IMR-90 (cell line): ENCODE results near the gene SPHK2.

ENCODE experiments used
- BHLHE40 ChIP-seq: fragments of 150-350 bp; IDR thresholded peaks from 2 replicates; pipeline ENCODE4 v1.6.1; 2016; ENCODE audit warnings: mild to moderate bottlenecking, low read depth, low read length
- FOS ChIP-seq: fragments of 150-350 bp; IDR thresholded peaks from 2 replicates; pipeline ENCODE4 v1.6.1; 2016; ENCODE audit warnings: low read depth, low read length
- MAFK ChIP-seq: IDR thresholded peaks from 2 replicates; pipeline ENCODE4 v1.6.1; 2012; ENCODE audit warnings: low read depth, low read length, improper control_type of control experiment
- MAZ ChIP-seq: IDR thresholded peaks from 2 replicates; pipeline ENCODE4 v1.6.1; 2012; ENCODE audit warnings: low read depth, mild to moderate bottlenecking, low read length, improper control_type of control experiment, moderate library complexity, borderline replicate concordance
- MXI1 ChIP-seq: IDR thresholded peaks from 2 replicates; pipeline ENCODE4 v1.6.1; 2012; ENCODE audit warnings: low read depth, mild to moderate bottlenecking, low read length, moderate library complexity, borderline replicate concordance
- POLR2A ChIP-seq: IDR thresholded peaks from 2 replicates; pipeline ENCODE4 v1.6.1; 2012; ENCODE audit warnings: mild to moderate bottlenecking, low read depth, low read length
- RAD21 ChIP-seq: IDR thresholded peaks from 2 replicates; pipeline ENCODE4 v1.6.1; 2012; ENCODE audit warnings: low read length, improper control_type of control experiment
- RFX5 ChIP-seq: IDR thresholded peaks from 2 replicates; pipeline ENCODE4 v1.8.0; 2012; ENCODE audit warnings: low read depth, mild to moderate bottlenecking, low read length, moderate library complexity
- TF ChIP-seq, protein P1 (sequence below): fragments of 150-350 bp; IDR thresholded peaks from 2 replicates; pipeline ENCODE4 v1.6.1; 2017; ENCODE audit warnings: mild to moderate bottlenecking, antibody characterized with exemption, low read length, low read depth
- TF ChIP-seq, protein P2 (sequence below): conservative IDR thresholded peaks from 2 replicates; pipeline ENCODE4 v1.5.1; 2012; ENCODE audit warnings: mild to moderate bottlenecking, low read depth, low read length, improper control_type of control experiment
- TF ChIP-seq, protein P3 (sequence below): fragments of 150-350 bp; IDR thresholded peaks from 2 replicates; pipeline ENCODE4 v1.6.1; 2016; ENCODE audit warnings: low read depth, mild to moderate bottlenecking, low read length, moderate library complexity, borderline replicate concordance

DNA sequence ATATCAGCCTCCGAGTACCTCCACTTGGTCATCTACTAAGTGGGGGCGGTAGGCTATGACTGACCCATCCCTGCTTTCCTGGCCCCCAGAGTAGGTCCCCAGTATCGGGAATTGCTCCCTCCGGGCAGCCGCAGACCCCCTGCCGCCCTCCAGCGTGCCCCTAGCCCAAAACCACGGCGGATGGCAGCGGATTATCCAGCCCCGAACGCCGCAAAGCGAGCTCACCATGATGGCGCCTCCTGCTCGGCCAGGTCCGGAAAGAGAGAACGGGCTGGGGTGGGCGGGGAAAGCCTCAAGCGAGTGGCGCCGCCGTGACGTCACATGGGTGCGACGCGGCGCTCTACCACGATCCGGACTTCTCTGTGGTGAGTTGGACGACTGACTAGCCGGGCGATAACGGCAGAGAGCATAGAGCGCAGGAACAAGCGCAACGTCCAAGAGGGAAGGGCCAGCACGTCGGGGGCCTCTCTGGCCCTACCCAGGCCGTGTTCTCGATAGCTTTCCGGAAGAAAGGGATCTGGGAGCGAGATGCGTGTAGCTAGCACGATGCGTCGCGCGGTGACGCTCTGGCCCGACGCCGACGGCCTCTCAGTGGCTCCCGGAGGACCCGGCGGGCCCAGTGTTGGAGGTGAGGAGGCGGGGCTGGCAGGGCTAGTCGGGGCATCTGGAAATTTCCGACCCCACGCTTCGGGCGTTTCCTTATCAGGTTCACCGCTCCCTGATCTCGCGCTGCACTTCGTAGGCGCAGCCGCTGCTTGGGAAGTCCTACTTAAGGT lies at the start of gene SPHK2, which contains the start of gene RPL18:
- TF ChIP-seq FOS (no peak), MXI1 (peak; percentile 86; the same call in 1 of the 2 replicates), RAD21 (no peak), POLR2A (peak; percentile 99), MAZ (peak; percentile 81), BHLHE40 (no peak), MAFK (peak; percentile 2; the same call in 1 of the 2 replicates), RFX5 (peak; percentile 27; the same call in 1 of the 2 replicates)
- TF ChIP-seq, protein P1, sequence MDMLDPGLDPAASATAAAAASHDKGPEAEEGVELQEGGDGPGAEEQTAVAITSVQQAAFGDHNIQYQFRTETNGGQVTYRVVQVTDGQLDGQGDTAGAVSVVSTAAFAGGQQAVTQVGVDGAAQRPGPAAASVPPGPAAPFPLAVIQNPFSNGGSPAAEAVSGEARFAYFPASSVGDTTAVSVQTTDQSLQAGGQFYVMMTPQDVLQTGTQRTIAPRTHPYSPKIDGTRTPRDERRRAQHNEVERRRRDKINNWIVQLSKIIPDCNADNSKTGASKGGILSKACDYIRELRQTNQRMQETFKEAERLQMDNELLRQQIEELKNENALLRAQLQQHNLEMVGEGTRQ: peak; percentile 35; the same call in 1 of the 2 replicates
- TF ChIP-seq, protein P2, sequence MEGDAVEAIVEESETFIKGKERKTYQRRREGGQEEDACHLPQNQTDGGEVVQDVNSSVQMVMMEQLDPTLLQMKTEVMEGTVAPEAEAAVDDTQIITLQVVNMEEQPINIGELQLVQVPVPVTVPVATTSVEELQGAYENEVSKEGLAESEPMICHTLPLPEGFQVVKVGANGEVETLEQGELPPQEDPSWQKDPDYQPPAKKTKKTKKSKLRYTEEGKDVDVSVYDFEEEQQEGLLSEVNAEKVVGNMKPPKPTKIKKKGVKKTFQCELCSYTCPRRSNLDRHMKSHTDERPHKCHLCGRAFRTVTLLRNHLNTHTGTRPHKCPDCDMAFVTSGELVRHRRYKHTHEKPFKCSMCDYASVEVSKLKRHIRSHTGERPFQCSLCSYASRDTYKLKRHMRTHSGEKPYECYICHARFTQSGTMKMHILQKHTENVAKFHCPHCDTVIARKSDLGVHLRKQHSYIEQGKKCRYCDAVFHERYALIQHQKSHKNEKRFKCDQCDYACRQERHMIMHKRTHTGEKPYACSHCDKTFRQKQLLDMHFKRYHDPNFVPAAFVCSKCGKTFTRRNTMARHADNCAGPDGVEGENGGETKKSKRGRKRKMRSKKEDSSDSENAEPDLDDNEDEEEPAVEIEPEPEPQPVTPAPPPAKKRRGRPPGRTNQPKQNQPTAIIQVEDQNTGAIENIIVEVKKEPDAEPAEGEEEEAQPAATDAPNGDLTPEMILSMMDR: 0 out of 2 replicates have a peak, but pooled peaks have one; percentile 0
- TF ChIP-seq, protein P3, sequence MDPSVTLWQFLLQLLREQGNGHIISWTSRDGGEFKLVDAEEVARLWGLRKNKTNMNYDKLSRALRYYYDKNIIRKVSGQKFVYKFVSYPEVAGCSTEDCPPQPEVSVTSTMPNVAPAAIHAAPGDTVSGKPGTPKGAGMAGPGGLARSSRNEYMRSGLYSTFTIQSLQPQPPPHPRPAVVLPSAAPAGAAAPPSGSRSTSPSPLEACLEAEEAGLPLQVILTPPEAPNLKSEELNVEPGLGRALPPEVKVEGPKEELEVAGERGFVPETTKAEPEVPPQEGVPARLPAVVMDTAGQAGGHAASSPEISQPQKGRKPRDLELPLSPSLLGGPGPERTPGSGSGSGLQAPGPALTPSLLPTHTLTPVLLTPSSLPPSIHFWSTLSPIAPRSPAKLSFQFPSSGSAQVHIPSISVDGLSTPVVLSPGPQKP: no peak
